Panc1 (cell line): ENCODE results near the gene SLC41A3. TPM values are rescaled to one million over a fixed set of nuclear protein-coding genes. Genes with fewer than 3 reads are reported as not detected.

Experiments
- ATAC-seq: fragments of 200-7000 bp; cut with Tn5 transposase; 2 replicates; pipeline ENCODE4 v1.9.1; 2020; ENCODE audit warnings: mild to moderate bottlenecking, moderate library complexity
- BruUV-seq: library from RNA; stranded (reverse); fragments of 400-500 nt; replicated peaks from 2 replicates; lab custom pipeline; 2021; lab: Mats Ljungman, UMichigan
- CTCF ChIA-PET: fragments of 300-600 bp; sonication (Branson Sonifier 250); formaldehyde crosslinking; loops from one replicate; lab custom pipeline; 2022; ENCODE audit warnings: antibody characterized with exemption; lab: Charles Lee
- POLR2A ChIA-PET: fragments of 300-600 bp; sonication (Branson Sonifier 250); formaldehyde crosslinking; loops from one replicate; lab custom pipeline; 2022; ENCODE audit warnings: antibody characterized with exemption; lab: Charles Lee
- DNase-seq: peaks from one replicate; pipeline ENCODE4 v3.0.0-alpha.2; 2010; ENCODE audit warnings: low read depth, low spot score
- H3K27ac ChIP-seq: 2 replicates; pipeline ENCODE4 v1.5.1; 2011; ENCODE audit warnings: mild to moderate bottlenecking, low read length, inconsistent platforms
- H3K27me3 ChIP-seq: fragments of 200-500 bp; sonication (Bioruptor generic); 2 replicates; pipeline ENCODE4 v1.6.0; 2014; ENCODE audit warnings: low read length, inconsistent platforms; ENCODE audit not compliant: control insufficient read depth, insufficient read depth
- H3K36me3 ChIP-seq: fragments of 200-500 bp; sonication (Bioruptor generic); 2 replicates; pipeline ENCODE4 v1.5.1; 2014; ENCODE audit warnings: inconsistent platforms, mild to moderate bottlenecking, low read length, moderate library complexity; ENCODE audit not compliant: control insufficient read depth, insufficient read depth
- H3K4me1 ChIP-seq: 2 replicates; pipeline ENCODE4 v1.5.1; 2011; ENCODE audit warnings: inconsistent platforms, mild to moderate bottlenecking, low read length, moderate library complexity; ENCODE audit not compliant: control insufficient read depth, insufficient read depth
- H3K4me3 ChIP-seq, 2 experiments: 2 replicates each; pipeline ENCODE4 v1.5.1; 2011 to 2012; ENCODE audit warnings: low read depth in 2 of 2, low read length in 2 of 2, mild to moderate bottlenecking in 2 of 2, inconsistent platforms in 1 of 2, moderate library complexity in 1 of 2
- H3K9me3 ChIP-seq: fragments of 200-500 bp; sonication (Bioruptor generic); 2 replicates; pipeline ENCODE4 v1.5.1; 2014; ENCODE audit warnings: low read depth, mild to moderate bottlenecking, inconsistent platforms, low read length, moderate library complexity; ENCODE audit not compliant: control insufficient read depth, insufficient read depth
- POLR2AphosphoS5 ChIP-seq: IDR thresholded peaks from 2 replicates; pipeline ENCODE4 v1.6.1; 2012; ENCODE audit warnings: mild to moderate bottlenecking, low read depth, low read length, moderate library complexity
- SIN3A ChIP-seq: IDR thresholded peaks from 2 replicates; pipeline ENCODE4 v1.6.1; 2012; ENCODE audit warnings: low read depth, mild to moderate bottlenecking, low read length, moderate library complexity, borderline replicate concordance; ENCODE audit not compliant: insufficient read depth
- TCF7L2 ChIP-seq: IDR thresholded peaks from 2 replicates; pipeline ENCODE4 v1.6.1; 2011; ENCODE audit warnings: mild to moderate bottlenecking, low read depth, low read length, inconsistent platforms
- in situ Hi-C: cut with HindIII; loops from 2 replicates; pipeline ENCODE4 v1.10.0; 2016; ENCODE audit warnings: low sequenced_read_pairs, low pct_unique_long_range_greater_than_20kb
- intact Hi-C: fragments of 100-400 bp; cut with micrococcal nuclease; formaldehyde crosslinking; loops from one replicate; pipeline ENCODE4 v1.10.0; 2022; ENCODE audit not compliant: unreplicated experiment
- total RNA-seq: library from RNA; stranded (reverse); gene quantifications from one replicate; pipeline ENCODE4 v1.2.1, GENCODE V29; 2021; ENCODE audit not compliant: unreplicated experiment
- TF ChIP-seq, protein P1 (sequence below): fragments of 450-650 bp; IDR thresholded peaks from 2 replicates; pipeline ENCODE4 v1.5.1; 2017; ENCODE audit warnings: mild to moderate bottlenecking
- TF ChIP-seq, protein P2 (sequence below), 2 experiments: IDR thresholded peaks; 2 replicates each; pipeline ENCODE4 v1.6.1; 2011 to 2012; ENCODE audit warnings: low read depth in 2 of 2, control low read depth in 1 of 2, low read length in 1 of 2, mild to moderate bottlenecking in 1 of 2, moderate library complexity in 1 of 2; ENCODE audit not compliant: insufficient read depth in 1 of 2

SLC41A3 gene
- total RNA-seq, 1 experiment from 2014 or later: 39.0 TPM

DNA sequence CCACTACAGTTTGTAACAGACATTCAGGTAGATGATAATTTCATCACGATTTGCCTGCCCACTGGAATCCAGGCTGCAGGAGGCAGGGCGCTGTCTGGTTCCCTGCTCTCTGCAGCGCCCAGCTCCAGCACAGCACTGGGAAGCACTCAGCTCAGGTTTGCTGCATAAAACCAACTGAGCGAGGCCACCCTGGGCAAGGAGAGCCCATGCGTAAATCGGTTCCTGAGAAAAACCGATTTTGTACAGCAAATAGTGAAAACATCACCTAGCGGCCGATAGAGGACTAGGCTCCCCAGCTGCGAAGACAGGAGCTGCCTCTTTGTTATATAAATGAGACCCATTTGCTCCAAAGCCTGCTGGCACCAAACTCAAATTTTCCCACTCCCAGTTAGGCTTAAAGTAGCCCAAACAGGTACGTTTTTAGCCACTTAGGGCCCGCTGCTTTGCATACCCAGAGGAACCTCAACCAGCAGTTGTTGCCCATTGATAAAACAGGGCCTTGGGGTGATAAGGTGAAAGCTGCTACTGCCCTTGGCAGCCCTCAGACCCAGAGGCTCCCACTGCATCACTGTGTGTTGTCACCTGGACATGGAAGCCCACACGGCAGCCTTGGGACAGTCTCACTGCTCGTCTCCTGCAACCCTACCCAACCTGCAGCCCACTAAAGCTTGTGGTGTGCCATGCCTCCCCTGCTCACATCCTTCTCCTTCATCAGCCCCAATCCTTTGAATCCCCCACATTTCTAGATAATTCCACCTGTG is 49.0 kb upstream of the SLC41A3 start:
- in situ Hi-C loops: no loop called here
- H3K4me3 ChIP-seq: no peak overlapping the region
- ATAC-seq: peak; percentile 11; the same call in 1 of the 2 replicates
- no TSS peak for BruUV-seq
- H3K9me3 ChIP-seq: no peaks in the 10 kb centered on the region
- no peak for DNase-seq
- H3K27me3 ChIP-seq: no peaks in the 10 kb centered on the region
- intact Hi-C loops: no loop called here
- no peak overlapping the region for H3K27ac ChIP-seq
- ChIA-PET POLR2A (no interaction called here), CTCF (interaction anchor here (0.6 to 2.3 kb wide), 7 partner anchors 15 to 259 kb away, joined by 3 to 22 read pairs (median 3); no protein-coding TSS in a partner anchor)
- TF ChIP-seq, protein P1, sequence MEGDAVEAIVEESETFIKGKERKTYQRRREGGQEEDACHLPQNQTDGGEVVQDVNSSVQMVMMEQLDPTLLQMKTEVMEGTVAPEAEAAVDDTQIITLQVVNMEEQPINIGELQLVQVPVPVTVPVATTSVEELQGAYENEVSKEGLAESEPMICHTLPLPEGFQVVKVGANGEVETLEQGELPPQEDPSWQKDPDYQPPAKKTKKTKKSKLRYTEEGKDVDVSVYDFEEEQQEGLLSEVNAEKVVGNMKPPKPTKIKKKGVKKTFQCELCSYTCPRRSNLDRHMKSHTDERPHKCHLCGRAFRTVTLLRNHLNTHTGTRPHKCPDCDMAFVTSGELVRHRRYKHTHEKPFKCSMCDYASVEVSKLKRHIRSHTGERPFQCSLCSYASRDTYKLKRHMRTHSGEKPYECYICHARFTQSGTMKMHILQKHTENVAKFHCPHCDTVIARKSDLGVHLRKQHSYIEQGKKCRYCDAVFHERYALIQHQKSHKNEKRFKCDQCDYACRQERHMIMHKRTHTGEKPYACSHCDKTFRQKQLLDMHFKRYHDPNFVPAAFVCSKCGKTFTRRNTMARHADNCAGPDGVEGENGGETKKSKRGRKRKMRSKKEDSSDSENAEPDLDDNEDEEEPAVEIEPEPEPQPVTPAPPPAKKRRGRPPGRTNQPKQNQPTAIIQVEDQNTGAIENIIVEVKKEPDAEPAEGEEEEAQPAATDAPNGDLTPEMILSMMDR: peak; percentile 82
- TF ChIP-seq POLR2AphosphoS5 (no peak), TCF7L2 (no peak)
- no peaks in the 10 kb centered on the region for H3K36me3 ChIP-seq
- H3K4me1 ChIP-seq: no peaks in the 10 kb centered on the region; the same call in 1 of the 2 replicates

DNA sequence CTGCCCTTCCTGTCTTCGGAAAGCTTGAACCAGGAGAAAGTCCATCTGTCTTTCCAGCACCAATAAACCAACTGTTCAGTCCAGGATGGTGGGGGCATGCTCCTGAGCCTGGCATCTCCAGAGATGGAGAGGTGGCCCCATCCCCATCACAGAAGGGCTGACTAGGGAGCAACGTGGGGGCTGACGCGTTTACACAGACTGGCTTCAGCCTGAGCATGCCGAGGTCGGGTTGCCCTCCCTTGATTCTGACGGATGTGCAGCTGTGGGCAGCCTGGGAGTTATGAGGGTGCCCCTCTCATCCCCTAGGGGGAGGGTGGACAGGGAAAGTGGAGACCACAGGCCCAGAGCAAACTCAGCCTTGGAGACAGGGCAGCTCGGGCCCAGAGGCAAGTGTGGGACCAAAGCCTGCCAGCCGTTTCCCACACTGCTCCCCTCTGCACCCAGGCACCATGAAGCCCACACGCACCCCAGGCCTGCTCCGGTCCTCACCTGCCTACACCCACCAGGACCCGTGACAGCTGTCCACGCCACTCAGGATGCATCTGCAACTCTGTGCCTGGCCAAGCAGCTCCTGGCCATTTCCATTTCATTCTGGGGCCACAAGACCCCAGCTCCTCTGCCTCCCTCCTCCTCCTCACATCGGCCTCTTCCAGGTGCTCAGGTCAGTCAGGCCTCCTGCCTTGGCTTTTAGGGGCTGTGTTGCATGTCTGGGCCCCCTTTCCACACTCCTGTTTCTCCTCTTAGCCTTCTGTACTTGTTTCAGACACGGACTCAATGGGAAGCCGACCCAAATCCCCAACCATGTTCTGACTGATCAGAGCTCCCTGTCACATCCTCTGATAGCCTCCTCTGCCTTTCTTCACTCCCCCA is 48.2 kb upstream of the SLC41A3 start:
- H3K4me3 ChIP-seq: no peak overlapping the region
- H3K4me1 ChIP-seq: no peaks in the 10 kb centered on the region; the same call in 1 of the 2 replicates
- intact Hi-C loops (no loop called here), in situ Hi-C loops (no loop called here)
- ATAC-seq (no peak), DNase-seq (no peak)
- H3K36me3 ChIP-seq: no peaks in the 10 kb centered on the region
- no TSS peak for BruUV-seq
- TF ChIP-seq POLR2AphosphoS5 (no peak), SIN3A (no peak), TCF7L2 (no peak)
- TF ChIP-seq, protein P2, sequence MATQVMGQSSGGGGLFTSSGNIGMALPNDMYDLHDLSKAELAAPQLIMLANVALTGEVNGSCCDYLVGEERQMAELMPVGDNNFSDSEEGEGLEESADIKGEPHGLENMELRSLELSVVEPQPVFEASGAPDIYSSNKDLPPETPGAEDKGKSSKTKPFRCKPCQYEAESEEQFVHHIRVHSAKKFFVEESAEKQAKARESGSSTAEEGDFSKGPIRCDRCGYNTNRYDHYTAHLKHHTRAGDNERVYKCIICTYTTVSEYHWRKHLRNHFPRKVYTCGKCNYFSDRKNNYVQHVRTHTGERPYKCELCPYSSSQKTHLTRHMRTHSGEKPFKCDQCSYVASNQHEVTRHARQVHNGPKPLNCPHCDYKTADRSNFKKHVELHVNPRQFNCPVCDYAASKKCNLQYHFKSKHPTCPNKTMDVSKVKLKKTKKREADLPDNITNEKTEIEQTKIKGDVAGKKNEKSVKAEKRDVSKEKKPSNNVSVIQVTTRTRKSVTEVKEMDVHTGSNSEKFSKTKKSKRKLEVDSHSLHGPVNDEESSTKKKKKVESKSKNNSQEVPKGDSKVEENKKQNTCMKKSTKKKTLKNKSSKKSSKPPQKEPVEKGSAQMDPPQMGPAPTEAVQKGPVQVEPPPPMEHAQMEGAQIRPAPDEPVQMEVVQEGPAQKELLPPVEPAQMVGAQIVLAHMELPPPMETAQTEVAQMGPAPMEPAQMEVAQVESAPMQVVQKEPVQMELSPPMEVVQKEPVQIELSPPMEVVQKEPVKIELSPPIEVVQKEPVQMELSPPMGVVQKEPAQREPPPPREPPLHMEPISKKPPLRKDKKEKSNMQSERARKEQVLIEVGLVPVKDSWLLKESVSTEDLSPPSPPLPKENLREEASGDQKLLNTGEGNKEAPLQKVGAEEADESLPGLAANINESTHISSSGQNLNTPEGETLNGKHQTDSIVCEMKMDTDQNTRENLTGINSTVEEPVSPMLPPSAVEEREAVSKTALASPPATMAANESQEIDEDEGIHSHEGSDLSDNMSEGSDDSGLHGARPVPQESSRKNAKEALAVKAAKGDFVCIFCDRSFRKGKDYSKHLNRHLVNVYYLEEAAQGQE (IDR thresholded peaks at IDR 0.05; ENCODE audit: insufficient read depth in 1 of 2, low read depth in 2 of 2, low read length in 1 of 2): no peak
- TF ChIP-seq, protein P1: no peak
- ChIA-PET POLR2A (no interaction called here), CTCF (interaction anchor here (0.6 to 1.3 kb wide), 7 partner anchors 11 to 260 kb away, joined by 3 to 4 read pairs (median 3); no protein-coding TSS in a partner anchor)
- H3K9me3 ChIP-seq: no peaks in the 10 kb centered on the region
- H3K27ac ChIP-seq: no peak overlapping the region
- no peaks in the 10 kb centered on the region for H3K27me3 ChIP-seq
